DOHH2 (cell line): ENCODE results near the gene KLHL40.

Experiments
- EZH2phosphoT487 ChIP-seq: fragments of 200-600 bp; sonication (generic); IDR thresholded peaks from 2 replicates; pipeline ENCODE4 v1.6.1; 2017; ENCODE audit warnings: borderline replicate concordance, mild to moderate bottlenecking, antibody characterized with exemption, low read length, moderate library complexity, mixed read lengths
- TF ChIP-seq, protein P1 (sequence below): fragments of 200-600 bp; sonication (generic); IDR thresholded peaks from one replicate; pipeline ENCODE4 v1.5.1; 2014; ENCODE audit warnings: antibody characterized with exemption, mild to moderate bottlenecking, low read depth, low read length; ENCODE audit not compliant: poor library complexity, severe bottlenecking

DNA sequence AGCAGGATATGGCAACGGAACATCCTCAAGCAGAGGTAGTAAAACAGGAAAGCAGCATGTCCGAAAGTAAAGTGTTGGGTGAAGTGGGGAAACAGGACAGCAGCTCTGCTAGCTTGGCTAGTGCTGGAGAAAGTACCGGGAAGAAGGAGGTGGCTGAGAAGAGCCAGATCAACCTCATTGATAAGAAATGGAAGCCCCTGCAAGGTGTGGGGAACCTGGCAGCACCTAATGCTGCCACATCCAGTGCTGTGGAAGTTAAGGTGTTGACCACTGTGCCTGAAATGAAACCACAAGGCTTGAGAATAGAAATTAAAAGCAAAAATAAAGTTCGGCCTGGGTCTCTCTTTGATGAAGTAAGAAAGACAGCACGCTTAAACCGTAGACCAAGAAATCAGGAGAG is 46.1 kb upstream of the KLHL40 start:
- TF ChIP-seq, protein P1, sequence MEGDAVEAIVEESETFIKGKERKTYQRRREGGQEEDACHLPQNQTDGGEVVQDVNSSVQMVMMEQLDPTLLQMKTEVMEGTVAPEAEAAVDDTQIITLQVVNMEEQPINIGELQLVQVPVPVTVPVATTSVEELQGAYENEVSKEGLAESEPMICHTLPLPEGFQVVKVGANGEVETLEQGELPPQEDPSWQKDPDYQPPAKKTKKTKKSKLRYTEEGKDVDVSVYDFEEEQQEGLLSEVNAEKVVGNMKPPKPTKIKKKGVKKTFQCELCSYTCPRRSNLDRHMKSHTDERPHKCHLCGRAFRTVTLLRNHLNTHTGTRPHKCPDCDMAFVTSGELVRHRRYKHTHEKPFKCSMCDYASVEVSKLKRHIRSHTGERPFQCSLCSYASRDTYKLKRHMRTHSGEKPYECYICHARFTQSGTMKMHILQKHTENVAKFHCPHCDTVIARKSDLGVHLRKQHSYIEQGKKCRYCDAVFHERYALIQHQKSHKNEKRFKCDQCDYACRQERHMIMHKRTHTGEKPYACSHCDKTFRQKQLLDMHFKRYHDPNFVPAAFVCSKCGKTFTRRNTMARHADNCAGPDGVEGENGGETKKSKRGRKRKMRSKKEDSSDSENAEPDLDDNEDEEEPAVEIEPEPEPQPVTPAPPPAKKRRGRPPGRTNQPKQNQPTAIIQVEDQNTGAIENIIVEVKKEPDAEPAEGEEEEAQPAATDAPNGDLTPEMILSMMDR: no peak
- no peak for TF ChIP-seq EZH2phosphoT487
